GM19395 (cell line): ENCODE data around the gene PDE4D.

Experiments used
- ATAC-seq: cut with Tn5 transposase; IDR thresholded peaks from one replicate; pipeline ENCODE4 v1.9.1; 2021; ENCODE audit warnings: mild to moderate bottlenecking, moderate library complexity; ENCODE audit not compliant: unreplicated experiment

The PDE4D gene

DNA sequence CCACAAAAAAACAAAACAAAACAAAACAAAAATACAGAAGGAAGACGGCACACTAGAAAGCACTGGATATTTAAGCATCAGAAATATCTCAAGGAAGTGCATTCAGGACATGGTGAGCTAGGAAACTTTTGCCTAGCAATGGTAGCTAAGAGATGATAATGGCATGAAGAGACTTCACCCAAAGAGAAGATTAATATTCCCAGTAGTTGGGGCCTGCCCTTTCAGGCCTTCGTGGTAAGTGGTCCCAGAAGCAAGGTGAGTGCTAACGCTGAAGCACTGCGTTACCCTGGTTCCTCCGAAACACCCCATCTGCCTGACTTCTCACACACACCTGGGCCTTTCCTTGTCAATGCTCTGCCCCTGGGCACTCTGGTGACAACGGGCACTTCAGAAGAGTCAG lies 725.5 kb downstream of the PDE4D start:
- ATAC-seq: no peak

GRCh38 chr5:59164041-59164830 lies 729.3 kb downstream of the PDE4D start:
- no peak for ATAC-seq

DNA sequence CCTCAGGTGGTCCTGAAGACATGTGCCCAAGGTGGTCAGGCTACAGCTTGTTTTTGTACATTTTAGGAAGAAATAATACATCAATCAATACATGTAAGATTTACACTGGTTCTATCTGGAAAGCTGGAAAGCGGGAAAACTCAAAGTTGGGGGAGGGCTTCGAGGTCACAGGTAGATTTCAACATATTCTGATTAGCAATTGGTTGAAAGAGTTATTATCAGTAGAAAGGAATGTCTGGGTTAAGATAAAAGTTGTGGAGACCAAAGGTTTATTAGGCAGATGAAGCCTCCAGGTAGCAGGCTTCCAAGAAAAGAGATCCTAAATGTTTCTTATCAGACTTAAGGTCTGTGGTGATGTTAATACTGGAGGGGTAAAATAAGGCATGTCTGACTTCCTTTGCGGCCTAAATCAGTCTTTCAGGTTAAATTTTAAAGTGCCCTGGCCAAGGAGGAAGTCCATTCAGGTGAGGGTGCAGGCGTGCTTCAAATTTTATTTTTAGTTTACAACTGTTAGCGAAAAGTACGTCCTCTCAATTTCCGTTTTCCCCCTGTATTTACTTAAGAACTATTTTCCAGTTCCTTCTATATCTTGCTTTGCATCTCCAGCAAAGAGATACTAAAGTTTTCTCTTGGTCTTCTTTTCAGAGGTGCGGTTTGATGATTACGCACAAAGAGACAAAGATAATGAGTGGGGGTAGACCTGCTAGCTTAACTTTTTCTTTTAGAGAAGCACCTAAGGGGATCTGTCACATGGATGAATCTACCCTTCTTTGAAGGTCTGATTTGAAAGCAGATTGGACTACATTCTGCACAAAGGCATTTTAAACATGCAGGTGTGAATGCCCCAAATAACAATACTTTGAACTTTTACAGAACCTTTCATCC lies 732.1 kb downstream of the PDE4D start:
- no peak for ATAC-seq

DNA sequence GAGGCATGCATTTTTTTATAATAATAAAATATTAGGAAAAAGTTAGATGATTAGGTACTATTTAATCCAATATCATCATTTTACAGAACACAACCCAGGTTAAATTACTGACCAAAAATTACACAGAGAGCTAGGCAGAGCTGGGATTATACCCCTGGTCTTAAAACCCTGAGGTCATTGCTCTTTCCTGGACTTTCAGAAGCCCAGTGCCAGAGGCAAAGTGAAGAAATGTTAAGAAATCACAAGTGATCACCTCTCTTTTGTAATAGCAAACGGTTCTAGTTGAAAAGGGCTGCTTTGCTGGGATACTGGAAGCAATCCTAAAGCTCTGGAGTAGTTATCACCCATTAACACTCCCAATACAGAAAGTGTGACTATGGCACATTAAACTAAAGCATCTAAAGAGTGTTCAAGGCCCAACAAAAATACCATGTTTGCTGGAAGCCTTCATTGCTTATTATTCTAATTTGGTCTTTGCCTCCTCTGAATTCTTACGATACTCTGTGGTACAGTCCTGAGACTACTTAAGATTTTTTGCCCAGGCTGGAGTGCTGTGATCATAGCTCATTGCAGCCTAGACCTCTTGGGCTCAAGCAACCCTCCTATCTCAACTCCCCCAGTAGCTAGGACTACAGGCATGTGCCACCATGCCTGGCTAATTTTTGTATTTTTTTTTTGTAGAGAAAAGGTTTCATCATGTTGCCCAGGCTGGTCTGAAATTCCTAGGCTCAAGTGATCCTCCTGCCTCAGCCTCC lies 734.7 kb downstream of the PDE4D start:
- ATAC-seq: no peak

- no peak for ATAC-seq
Measured at GRCh38 chr5:59158165-59158564, 735.4 kb downstream of the PDE4D start.

DNA sequence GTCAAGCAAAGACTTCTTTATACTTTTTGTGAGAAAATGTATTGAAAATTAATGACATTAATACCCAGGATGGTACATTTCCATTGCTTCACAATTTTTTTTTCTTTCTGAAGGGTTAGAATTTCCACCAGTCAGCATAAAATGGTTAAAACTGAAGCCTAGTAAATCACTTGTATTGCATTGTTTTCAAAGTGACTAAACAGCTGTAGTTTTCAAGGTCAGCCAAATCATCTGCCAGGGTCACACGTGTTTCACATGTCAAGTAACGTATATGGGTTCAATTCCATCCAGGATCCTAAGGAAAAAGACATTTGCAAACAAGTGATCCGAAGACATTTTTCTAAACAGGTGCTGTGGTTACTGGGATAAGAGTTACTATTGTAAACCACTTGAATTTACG lies 736.5 kb downstream of the PDE4D start:
- ATAC-seq: no peak

DNA sequence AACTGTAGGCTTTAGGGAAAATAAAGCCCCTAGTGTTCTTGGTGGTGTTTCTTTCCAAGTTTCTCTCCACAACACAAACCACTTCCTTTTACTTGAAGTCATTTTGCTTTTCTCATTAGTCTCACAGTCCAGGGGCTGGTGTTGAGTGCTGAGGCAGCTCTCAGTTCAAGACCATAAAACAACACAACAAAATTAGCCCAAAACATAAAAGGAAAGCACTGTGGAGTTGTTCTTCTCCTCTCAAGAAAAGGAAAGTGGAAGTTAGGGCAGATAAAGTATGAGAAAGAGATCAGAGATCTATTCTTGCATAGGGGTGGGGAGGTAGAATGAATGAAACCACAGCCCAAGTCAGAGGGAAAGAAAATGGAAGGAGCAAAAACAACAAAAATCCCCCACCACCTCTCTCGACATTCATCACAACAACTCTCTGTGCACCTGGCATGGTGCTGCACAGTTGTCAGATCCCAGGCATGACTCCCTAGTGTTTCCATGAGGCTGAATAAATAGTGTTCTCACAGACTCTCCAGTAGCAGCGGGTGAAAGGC lies 740.8 kb downstream of the PDE4D start:
- ATAC-seq: peak; percentile 69

- ATAC-seq: no peak
Measured at GRCh38 chr5:59151162-59151889, 742.2 kb downstream of the PDE4D start.

DNA sequence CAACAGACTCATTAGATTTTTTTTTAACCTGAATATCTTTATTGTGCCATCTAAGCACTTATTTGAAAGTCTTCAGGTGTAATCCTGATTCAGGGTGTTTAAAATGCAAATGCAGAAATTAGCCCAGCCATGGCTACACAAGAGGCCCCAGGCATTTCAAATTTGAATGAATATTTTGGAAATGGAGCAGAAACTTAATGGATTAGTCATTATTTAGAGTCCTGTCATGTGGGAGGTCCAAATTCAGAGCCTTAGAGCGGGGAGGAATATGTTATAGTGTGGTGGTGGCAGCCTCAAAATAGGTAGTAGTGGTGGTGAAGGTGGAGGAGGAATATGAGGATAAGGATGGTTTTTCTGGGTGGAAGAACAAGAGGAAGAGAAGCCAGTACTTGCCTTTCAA lies 743.7 kb downstream of the PDE4D start:
- ATAC-seq: no peak

DNA sequence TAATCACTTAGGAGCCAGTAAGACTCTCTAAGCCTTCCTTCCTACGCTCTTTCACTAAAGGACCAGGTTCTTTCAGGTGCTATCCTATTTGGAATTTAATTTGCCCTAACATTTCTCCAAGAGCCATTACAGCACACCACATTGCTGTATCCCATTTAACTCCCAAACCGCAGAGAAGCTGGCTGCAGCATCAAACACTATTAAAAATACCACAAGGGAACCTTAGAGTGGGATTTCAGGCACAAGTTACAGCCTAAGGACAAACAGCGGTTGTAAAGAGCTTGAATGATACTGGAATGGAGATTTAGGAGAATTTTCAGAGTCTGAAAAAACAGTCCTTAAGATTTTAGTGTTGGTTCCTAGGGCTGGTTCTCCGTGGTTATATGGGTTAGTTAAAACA lies 744.3 kb downstream of the PDE4D start:
- ATAC-seq: no peak

DNA sequence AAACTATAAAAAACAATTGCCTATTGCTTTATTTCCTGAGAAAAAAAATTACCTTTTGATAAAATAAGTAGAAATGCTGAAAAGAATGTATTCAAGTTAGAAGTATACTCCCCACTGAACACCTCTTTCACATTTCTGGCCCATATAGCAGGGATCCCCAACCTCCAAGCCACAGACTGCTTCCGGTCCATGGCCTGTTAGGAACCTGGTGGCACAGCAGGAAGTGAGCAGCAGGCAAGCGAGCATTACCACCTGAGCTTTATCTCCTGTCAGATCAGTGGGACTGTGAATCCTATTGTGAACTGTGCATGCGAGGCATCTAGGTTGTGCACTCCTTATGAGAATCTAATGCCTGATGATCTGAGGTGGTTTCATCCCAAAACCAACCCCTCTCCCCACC lies 746.8 kb downstream of the PDE4D start:
- ATAC-seq: no peak

GRCh38 chr5:59143926-59144333 lies 749.6 kb downstream of the PDE4D start:
- ATAC-seq: peak; percentile 96

GRCh38 chr5:59142927-59143326 lies 750.6 kb downstream of the PDE4D start:
- ATAC-seq: no peak

DNA sequence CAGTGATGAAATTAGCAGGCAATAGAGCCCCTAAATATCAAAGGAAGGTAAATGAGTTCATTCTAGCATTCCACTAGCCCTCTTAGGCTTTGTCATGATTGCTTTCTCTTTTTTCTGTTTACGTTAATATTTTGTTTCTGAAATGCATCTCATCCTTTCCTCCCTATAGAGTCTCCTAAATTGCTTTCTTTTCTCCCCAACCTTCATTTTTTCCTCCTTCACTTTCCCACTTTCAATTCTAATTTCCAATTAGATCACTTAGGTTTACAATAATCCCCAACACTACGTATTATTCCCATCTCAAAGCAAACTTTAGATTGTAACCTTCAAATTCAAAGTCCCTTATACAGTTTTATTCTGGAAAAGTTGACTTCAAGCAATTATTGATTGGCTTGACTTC lies 751.4 kb downstream of the PDE4D start:
- ATAC-seq: no peak

DNA sequence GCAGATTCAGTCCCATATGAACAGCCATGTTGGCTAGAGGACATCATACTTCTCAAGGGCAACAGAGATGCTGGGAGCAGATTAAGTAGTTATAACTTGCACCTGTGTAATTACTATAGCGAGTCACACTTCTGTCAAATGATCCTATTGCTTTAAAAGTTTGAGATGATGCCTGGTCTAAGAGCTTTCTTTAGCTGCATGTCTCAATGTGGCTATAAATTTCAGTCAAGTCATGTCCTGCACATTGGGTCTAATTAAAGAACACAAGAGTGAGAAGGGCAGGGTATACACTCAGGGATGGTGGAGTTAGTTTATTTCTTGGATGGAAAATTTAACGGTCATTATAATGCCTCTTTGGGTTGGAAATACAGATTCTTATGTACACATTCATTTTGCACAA lies 753.4 kb downstream of the PDE4D start:
- ATAC-seq: no peak

- no peak for ATAC-seq
Measured at GRCh38 chr5:59139695-59140094, 753.8 kb downstream of the PDE4D start.

GRCh38 chr5:59138509-59138908 lies 755.0 kb downstream of the PDE4D start:
- ATAC-seq: no peak

DNA sequence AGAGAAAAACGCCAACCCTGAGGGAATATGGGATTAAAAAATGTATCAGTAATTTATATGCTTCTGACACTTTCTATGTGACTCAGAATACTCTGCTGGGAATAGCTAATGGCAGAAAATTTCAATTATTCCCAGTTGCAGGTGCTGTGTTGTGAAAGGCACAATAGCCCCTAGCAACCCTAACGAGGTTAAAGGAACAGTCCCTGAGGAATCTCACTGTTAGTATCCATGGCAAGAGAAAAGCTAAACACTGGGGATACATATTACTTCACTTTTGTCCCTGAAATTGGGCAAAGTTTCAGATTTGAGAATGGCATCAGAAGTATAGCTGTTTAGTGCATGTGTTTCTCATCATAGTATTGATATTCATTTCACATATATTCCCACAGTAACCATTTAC lies 755.7 kb downstream of the PDE4D start:
- ATAC-seq: no peak

- ATAC-seq: no peak
Measured at GRCh38 chr5:59136549-59136948, 757.0 kb downstream of the PDE4D start.

DNA sequence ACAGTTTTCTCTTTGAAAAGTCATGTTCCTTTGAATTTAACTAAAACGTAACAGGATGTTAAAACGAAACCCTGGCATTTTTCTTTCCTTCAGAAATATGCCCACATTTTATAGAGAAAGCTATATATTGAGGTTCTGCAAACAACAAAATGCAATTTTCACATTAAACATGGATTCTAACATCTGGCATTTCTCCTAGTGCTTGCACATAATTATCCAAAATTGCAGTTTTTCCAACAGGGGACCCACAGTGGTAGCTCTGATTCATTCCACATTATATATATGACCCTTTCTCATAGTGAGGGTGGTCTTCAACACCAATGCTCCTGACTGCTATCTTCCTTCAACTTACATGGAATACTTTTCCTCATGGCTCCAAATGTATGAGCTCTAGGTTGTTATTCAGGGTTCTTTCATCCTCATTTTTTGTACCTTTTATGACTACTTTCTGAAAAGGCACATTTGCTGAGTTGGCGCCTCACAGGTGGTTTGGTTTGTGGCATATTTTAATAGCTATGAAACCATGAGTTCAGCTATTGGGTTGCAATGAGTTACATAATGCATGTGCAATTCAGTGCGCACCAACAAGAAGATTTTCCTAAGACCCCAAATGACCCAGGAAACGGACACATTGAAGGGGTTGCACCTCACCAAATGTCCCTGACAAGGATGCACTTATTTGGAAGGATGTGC lies 758.9 kb downstream of the PDE4D start:
- no peak for ATAC-seq
